GM12873 (cell line): Measurements from ENCODE around the gene FHOD1.
A peak's percentile ranks its signal among the peaks of the same experiment; 100 is the strongest.

ENCODE experiments used
- CTCF ChIP-seq: IDR thresholded peaks from 2 replicates; pipeline ENCODE4 v1.5.1; 2012; ENCODE audit warnings: low read depth, mild to moderate bottlenecking, moderate library complexity, low read length, control low read depth; ENCODE audit not compliant: insufficient read depth; ENCODE audit errors: missing control alignments

FHOD1 gene

GRCh38 chr16:67246756-67247191 is 507 bp downstream of the FHOD1 start:
- no peak for TF ChIP-seq CTCF

GRCh38 chr16:67246081-67246755 is 1.1 kb downstream of the FHOD1 start:
- TF ChIP-seq CTCF, result peak; percentile 52

GRCh38 chr16:67245674-67246080 is 1.6 kb downstream of the FHOD1 start:
- no peak for TF ChIP-seq CTCF

GRCh38 chr16:67245186-67245585 is 2.1 kb downstream of the FHOD1 start:
- TF ChIP-seq CTCF, result no peak

GRCh38 chr16:67244387-67245185 is 2.7 kb downstream of the FHOD1 start:
- no peak for TF ChIP-seq CTCF

GRCh38 chr16:67243481-67243880 is 3.8 kb downstream of the FHOD1 start:
- no peak for TF ChIP-seq CTCF

GRCh38 chr16:67242138-67242730 is 5.0 kb downstream of the FHOD1 start:
- TF ChIP-seq CTCF, result no peak
